ENCODE results near the gene LY6G6F.

- no peak for TF ChIP-seq POLR2A (IDR thresholded peaks at IDR 0.05; ENCODE audit: insufficient read depth in 1 of 2, low read depth in 2 of 2, low read length in 2 of 2)
- TF ChIP-seq, protein P1, sequence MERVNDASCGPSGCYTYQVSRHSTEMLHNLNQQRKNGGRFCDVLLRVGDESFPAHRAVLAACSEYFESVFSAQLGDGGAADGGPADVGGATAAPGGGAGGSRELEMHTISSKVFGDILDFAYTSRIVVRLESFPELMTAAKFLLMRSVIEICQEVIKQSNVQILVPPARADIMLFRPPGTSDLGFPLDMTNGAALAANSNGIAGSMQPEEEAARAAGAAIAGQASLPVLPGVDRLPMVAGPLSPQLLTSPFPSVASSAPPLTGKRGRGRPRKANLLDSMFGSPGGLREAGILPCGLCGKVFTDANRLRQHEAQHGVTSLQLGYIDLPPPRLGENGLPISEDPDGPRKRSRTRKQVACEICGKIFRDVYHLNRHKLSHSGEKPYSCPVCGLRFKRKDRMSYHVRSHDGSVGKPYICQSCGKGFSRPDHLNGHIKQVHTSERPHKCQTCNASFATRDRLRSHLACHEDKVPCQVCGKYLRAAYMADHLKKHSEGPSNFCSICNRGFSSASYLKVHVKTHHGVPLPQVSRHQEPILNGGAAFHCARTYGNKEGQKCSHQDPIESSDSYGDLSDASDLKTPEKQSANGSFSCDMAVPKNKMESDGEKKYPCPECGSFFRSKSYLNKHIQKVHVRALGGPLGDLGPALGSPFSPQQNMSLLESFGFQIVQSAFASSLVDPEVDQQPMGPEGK (CRISPR knock-in tag; IDR thresholded peaks at IDR 0.05): no peak
- TF ChIP-seq, protein P2, sequence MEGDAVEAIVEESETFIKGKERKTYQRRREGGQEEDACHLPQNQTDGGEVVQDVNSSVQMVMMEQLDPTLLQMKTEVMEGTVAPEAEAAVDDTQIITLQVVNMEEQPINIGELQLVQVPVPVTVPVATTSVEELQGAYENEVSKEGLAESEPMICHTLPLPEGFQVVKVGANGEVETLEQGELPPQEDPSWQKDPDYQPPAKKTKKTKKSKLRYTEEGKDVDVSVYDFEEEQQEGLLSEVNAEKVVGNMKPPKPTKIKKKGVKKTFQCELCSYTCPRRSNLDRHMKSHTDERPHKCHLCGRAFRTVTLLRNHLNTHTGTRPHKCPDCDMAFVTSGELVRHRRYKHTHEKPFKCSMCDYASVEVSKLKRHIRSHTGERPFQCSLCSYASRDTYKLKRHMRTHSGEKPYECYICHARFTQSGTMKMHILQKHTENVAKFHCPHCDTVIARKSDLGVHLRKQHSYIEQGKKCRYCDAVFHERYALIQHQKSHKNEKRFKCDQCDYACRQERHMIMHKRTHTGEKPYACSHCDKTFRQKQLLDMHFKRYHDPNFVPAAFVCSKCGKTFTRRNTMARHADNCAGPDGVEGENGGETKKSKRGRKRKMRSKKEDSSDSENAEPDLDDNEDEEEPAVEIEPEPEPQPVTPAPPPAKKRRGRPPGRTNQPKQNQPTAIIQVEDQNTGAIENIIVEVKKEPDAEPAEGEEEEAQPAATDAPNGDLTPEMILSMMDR (CRISPR knock-in tag; IDR thresholded peaks at IDR 0.05): no peak
- TF ChIP-seq NR2C2 (CRISPR knock-in tag; IDR thresholded peaks at IDR 0.05; ENCODE audit: borderline replicate concordance): no peak
- no peak for TF ChIP-seq RARG (CRISPR knock-in tag; IDR thresholded peaks at IDR 0.05; ENCODE audit: low read depth)
- TF ChIP-seq MED13 (CRISPR knock-in tag; IDR thresholded peaks at IDR 0.05): no peak
- TF ChIP-seq RXRA (CRISPR knock-in tag; IDR thresholded peaks at IDR 0.05): no peak
- no peak for TF ChIP-seq MYC (CRISPR knock-in tag; IDR thresholded peaks at IDR 0.05; ENCODE audit: borderline replicate concordance)
- no peak for TF ChIP-seq NFYB (CRISPR knock-in tag; IDR thresholded peaks at IDR 0.05)
Observed at GRCh38 chr6:31727034-31727716, 20.5 kb downstream of the LY6G6F start.
